DOHH2 (cell line): ENCODE results near the gene LCN2.
A peak's percentile ranks its signal among the peaks of the same experiment; 100 is the strongest.

Experiments
- H3F3A ChIP-seq: fragments of 200-600 bp; sonication (generic), shearing (Covaris generic); 2 replicates; pipeline ENCODE4 v1.6.0; 2016; ENCODE audit warnings: antibody characterized with exemption, mild to moderate bottlenecking; ENCODE audit not compliant: control insufficient read depth, insufficient read depth
- H3K27ac ChIP-seq: fragments of 200-600 bp; sonication (generic); 2 replicates; pipeline ENCODE4 v1.5.1; 2014; ENCODE audit warnings: low read depth, mild to moderate bottlenecking, low read length, moderate library complexity
- H3K27me3 ChIP-seq: fragments of 200-600 bp; sonication (generic); 2 replicates; pipeline ENCODE4 v1.6.1; 2014; ENCODE audit warnings: mild to moderate bottlenecking, low read length, mixed read lengths; ENCODE audit not compliant: control insufficient read depth
- H3K36me3 ChIP-seq: fragments of 200-600 bp; sonication (generic); 2 replicates; pipeline ENCODE4 v1.6.1; 2014; ENCODE audit warnings: mild to moderate bottlenecking, low read length, moderate library complexity, mixed read lengths; ENCODE audit not compliant: control insufficient read depth
- H3K4me1 ChIP-seq: fragments of 200-600 bp; sonication (generic); 2 replicates; pipeline ENCODE4 v1.6.1; 2014; ENCODE audit warnings: mild to moderate bottlenecking, low read length, mixed read lengths; ENCODE audit not compliant: control insufficient read depth
- H3K4me2 ChIP-seq: fragments of 200-600 bp; sonication (generic); 2 replicates; pipeline ENCODE4 v1.6.0; 2014; ENCODE audit warnings: mild to moderate bottlenecking, low read length, moderate library complexity
- H3K4me3 ChIP-seq: fragments of 200-600 bp; sonication (generic); 2 replicates; pipeline ENCODE4 v1.5.1; 2014; ENCODE audit warnings: mild to moderate bottlenecking, low read length, mixed read lengths
- H3K79me2 ChIP-seq: fragments of 200-600 bp; sonication (generic); 2 replicates; pipeline ENCODE4 v1.6.1; 2014; ENCODE audit warnings: mild to moderate bottlenecking, low read length, mixed read lengths; ENCODE audit not compliant: control insufficient read depth
- H3K9me2 ChIP-seq: fragments of 200-600 bp; sonication (generic); replicated peaks from 2 replicates; pipeline ENCODE4 v1.6.1; 2014; ENCODE audit warnings: mild to moderate bottlenecking, low read length, mixed read lengths; ENCODE audit not compliant: control insufficient read depth
- H3K9me3 ChIP-seq: fragments of 200-600 bp; sonication (generic); 2 replicates; pipeline ENCODE4 v1.6.1; 2014; ENCODE audit warnings: antibody characterized with exemption, low read length, mixed read lengths; ENCODE audit not compliant: control insufficient read depth, insufficient read depth
- H4K20me1 ChIP-seq: fragments of 200-600 bp; sonication (generic); 2 replicates; pipeline ENCODE4 v1.6.0; 2014; ENCODE audit warnings: low read depth, mild to moderate bottlenecking, antibody characterized with exemption, low read length, moderate library complexity; ENCODE audit not compliant: control insufficient read depth, insufficient read depth
- CTCF ChIP-seq: fragments of 200-600 bp; sonication (generic); IDR thresholded peaks from one replicate; pipeline ENCODE4 v1.5.1; 2014; ENCODE audit warnings: antibody characterized with exemption, mild to moderate bottlenecking, low read depth, low read length; ENCODE audit not compliant: poor library complexity, severe bottlenecking
- EZH2phosphoT487 ChIP-seq: fragments of 200-600 bp; sonication (generic); IDR thresholded peaks from 2 replicates; pipeline ENCODE4 v1.6.1; 2017; ENCODE audit warnings: borderline replicate concordance, mild to moderate bottlenecking, antibody characterized with exemption, low read length, moderate library complexity, mixed read lengths

LCN2 gene

GRCh38 chr9:128160603-128160987, 11.3 kb downstream of the LCN2 start:
- peak overlapping the region; percentile 81 for H3K4me2 ChIP-seq
- H3K4me1 ChIP-seq = peaks cover 14% of the 10 kb centered on the region
- peak overlapping the region; percentile 4; the same call in 1 of the 2 replicates for H3K27ac ChIP-seq
- H4K20me1 ChIP-seq = no peaks in the 10 kb centered on the region
- peaks cover 3% of the 10 kb centered on the region; the same call in 1 of the 2 replicates for H3F3A ChIP-seq
- peaks cover 28% of the 10 kb centered on the region for H3K36me3 ChIP-seq
- peak overlapping the region; percentile 89 for H3K4me3 ChIP-seq
- TF ChIP-seq CTCF = no peak
- no peak for TF ChIP-seq EZH2phosphoT487
- no peaks in the 10 kb centered on the region for H3K9me3 ChIP-seq
- H3K27me3 ChIP-seq = no peaks in the 10 kb centered on the region
- no peaks in the 10 kb centered on the region for H3K9me2 ChIP-seq
- peaks cover 11% of the 10 kb centered on the region for H3K79me2 ChIP-seq

- Histone ChIP-seq H4K20me1 (no peaks in the 10 kb centered on the region), H3K4me1 (peaks cover 14% of the 10 kb centered on the region), H3K9me3 (no peaks in the 10 kb centered on the region), H3F3A (peaks cover 3% of the 10 kb centered on the region; the same call in 1 of the 2 replicates), H3K4me2 (peak overlapping the region; percentile 81), H3K36me3 (peaks cover 29% of the 10 kb centered on the region), H3K27me3 (no peaks in the 10 kb centered on the region), H3K4me3 (peak overlapping the region; percentile 89), H3K27ac (no peak overlapping the region), H3K9me2 (no peaks in the 10 kb centered on the region), H3K79me2 (peaks cover 11% of the 10 kb centered on the region)
- TF ChIP-seq CTCF (no peak), EZH2phosphoT487 (no peak)
These were observed 12.1 kb downstream of the LCN2 start for GRCh38 chr9:128161215-128161902.

- Histone ChIP-seq H3F3A (peaks cover 3% of the 10 kb centered on the region; the same call in 1 of the 2 replicates), H3K9me2 (no peaks in the 10 kb centered on the region), H4K20me1 (no peaks in the 10 kb centered on the region), H3K27me3 (no peaks in the 10 kb centered on the region), H3K36me3 (peaks cover 40% of the 10 kb centered on the region), H3K9me3 (no peaks in the 10 kb centered on the region), H3K4me3 (no peak overlapping the region), H3K4me2 (no peak overlapping the region), H3K4me1 (peaks cover 14% of the 10 kb centered on the region), H3K27ac (no peak overlapping the region), H3K79me2 (peaks cover 11% of the 10 kb centered on the region)
- TF ChIP-seq CTCF = no peak
- TF ChIP-seq EZH2phosphoT487 = no peak
These were observed 13.2 kb downstream of the LCN2 start for GRCh38 chr9:128162215-128163026.
